ENCODE data around the gene RAX2.

DNA sequence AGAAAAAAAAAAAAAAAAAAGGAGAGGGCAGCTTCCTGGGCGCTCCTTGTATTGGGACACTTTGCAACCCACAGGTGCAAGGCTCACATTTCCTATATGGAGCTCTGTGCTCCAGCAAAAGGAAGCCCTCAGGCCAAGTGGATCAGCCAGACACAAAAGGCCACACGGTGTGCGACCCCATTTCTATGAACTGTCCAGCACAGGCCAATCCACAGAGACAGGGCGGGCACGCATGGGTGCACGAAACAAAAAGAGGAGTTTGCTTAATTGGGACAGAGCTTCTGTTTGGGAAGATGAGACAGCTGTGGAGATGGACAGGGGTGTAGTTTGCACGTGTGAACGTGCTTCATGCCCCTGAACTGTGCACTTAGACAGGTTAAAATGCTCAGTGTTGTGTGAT lies 45.7 kb upstream of the RAX2 start:
- no peak for TF ChIP-seq POLR2A (IDR thresholded peaks at IDR 0.05)
- TF ChIP-seq, protein P1, sequence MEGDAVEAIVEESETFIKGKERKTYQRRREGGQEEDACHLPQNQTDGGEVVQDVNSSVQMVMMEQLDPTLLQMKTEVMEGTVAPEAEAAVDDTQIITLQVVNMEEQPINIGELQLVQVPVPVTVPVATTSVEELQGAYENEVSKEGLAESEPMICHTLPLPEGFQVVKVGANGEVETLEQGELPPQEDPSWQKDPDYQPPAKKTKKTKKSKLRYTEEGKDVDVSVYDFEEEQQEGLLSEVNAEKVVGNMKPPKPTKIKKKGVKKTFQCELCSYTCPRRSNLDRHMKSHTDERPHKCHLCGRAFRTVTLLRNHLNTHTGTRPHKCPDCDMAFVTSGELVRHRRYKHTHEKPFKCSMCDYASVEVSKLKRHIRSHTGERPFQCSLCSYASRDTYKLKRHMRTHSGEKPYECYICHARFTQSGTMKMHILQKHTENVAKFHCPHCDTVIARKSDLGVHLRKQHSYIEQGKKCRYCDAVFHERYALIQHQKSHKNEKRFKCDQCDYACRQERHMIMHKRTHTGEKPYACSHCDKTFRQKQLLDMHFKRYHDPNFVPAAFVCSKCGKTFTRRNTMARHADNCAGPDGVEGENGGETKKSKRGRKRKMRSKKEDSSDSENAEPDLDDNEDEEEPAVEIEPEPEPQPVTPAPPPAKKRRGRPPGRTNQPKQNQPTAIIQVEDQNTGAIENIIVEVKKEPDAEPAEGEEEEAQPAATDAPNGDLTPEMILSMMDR (IDR thresholded peaks at IDR 0.05) = no peak
- TF ChIP-seq POLR2AphosphoS5 (IDR thresholded peaks at IDR 0.05; ENCODE audit: insufficient read depth in 1 of 2, low read depth in 1 of 2) = no peak
